ENCODE data around the gene THOC6. TPM values are rescaled to one million over a fixed set of nuclear protein-coding genes. Genes with fewer than 3 reads are reported as not detected.
A peak's percentile ranks its signal among the peaks of the same experiment; 100 is the strongest.

THOC6 gene
- total and polyA plus RNA-seq, 4 donors, result 10.8 to 14.8 (median 11.7) TPM

DNA sequence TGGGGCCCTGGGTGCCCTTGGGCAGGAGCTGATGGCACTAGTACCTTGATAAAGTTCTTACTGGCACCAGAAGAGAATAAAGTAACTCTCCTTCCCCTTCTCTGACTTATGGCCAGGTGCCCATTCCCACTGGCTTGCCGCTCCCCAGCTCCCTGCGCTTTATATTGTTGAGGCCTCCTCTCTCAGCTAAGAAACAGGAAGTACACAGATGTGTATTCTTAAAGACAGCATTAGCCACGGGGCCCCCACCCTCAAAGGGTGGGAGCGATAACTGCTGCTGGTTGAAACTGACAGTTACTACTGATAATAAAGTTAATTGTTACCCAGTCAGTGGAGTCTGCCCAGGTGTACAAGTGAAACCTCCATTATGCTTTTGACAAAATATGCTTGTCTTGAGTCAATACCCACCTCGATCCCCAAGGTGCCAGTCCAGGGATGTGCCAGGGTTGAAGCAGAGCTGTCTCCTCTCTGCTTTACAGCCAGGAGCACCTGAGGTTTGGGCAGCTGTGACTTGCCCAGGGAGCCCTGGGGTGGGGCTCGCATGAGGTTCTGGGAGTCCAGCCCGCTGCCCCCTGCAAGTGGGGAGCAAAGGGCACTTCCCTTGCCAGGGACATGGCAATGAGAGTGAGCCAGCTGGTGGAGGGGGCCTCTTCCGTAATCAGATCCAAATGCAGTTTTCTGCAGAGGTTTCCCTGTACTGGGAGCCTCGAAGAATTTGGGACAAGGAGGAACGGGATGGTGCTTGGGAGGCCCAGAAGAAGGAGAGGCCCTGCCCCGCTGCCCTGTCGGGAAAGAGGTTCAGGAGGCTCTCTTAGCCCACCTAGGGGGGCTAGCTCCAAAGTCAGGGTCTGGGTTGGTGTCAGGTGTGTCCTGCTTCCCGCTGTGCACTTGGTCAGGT, 16.5 kb upstream of the THOC6 start:
- Histone ChIP-seq H3K9me3 (ENCODE audit: control insufficient read depth in 4 of 4, low read length in 3 of 4) (no peaks in the 10 kb centered on the region), H3K36me3 (ENCODE audit: control insufficient read depth in 4 of 4, insufficient read depth in 3 of 4, low read depth in 1 of 4, low read length in 3 of 4) (no peaks in the 10 kb centered on the region), H3K4me3 (ENCODE audit: low read depth in 1 of 3, low read length in 3 of 3) (no peak overlapping the region), H3K27ac (ENCODE audit: low read depth in 1 of 2, low read length in 2 of 2) (peak overlapping the region; percentile 78 to 90), H3K4me1 (ENCODE audit: control insufficient read depth in 4 of 4, insufficient read depth in 4 of 4, low read length in 3 of 4) (peaks cover 15 to 38% (median 26%) of the 10 kb centered on the region in 4 donors), H3K9ac (ENCODE audit: low read depth in 1 of 2, low read length in 2 of 2) (peak overlapping the region in 1 of 2 donors; percentile 37), H3K27me3 (ENCODE audit: control insufficient read depth in 4 of 4, insufficient read depth in 4 of 4, low read length in 3 of 4) (no peaks in the 10 kb centered on the region)
- 31% methylated on average over 13 of the region's 13 CpGs for WGBS
- DNase-seq (ENCODE audit: low spot score), result no peak
- TF ChIP-seq, protein P1, sequence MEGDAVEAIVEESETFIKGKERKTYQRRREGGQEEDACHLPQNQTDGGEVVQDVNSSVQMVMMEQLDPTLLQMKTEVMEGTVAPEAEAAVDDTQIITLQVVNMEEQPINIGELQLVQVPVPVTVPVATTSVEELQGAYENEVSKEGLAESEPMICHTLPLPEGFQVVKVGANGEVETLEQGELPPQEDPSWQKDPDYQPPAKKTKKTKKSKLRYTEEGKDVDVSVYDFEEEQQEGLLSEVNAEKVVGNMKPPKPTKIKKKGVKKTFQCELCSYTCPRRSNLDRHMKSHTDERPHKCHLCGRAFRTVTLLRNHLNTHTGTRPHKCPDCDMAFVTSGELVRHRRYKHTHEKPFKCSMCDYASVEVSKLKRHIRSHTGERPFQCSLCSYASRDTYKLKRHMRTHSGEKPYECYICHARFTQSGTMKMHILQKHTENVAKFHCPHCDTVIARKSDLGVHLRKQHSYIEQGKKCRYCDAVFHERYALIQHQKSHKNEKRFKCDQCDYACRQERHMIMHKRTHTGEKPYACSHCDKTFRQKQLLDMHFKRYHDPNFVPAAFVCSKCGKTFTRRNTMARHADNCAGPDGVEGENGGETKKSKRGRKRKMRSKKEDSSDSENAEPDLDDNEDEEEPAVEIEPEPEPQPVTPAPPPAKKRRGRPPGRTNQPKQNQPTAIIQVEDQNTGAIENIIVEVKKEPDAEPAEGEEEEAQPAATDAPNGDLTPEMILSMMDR (IDR thresholded peaks at IDR 0.05; ENCODE audit: low read depth, low read length, missing input control), result no peak
- TF ChIP-seq JUND (IDR thresholded peaks at IDR 0.05) (peak in 1 of 2 donors; percentile 34), TAF1 (conservative IDR thresholded peaks at IDR 0.05) (no peak), SP1 (IDR thresholded peaks at IDR 0.05) (peak; percentile 87), EGR1 (IDR thresholded peaks at IDR 0.05; ENCODE audit: low read depth in 2 of 2) (peak in 1 of 2 donors; percentile 15), NR2F2 (IDR thresholded peaks at IDR 0.05) (no peak), YY1 (IDR thresholded peaks at IDR 0.05) (peak; percentile 51), RAD21 (IDR thresholded peaks at IDR 0.05) (peak in 1 of 2 donors; percentile 8), HNF4G (IDR thresholded peaks at IDR 0.05) (peak; percentile 55), FOXA1 (IDR thresholded peaks at IDR 0.05) (no peak), GABPA (IDR thresholded peaks at IDR 0.05 in 1 of 2, conservative IDR thresholded peaks at IDR 0.05 in 1 of 2) (peak in 1 of 2 donors; percentile 21), RXRA (IDR thresholded peaks at IDR 0.05) (peak; percentile 58 to 70), HNF4A (conservative IDR thresholded peaks at IDR 0.05) (peak; percentile 87 to 92), FOXA2 (IDR thresholded peaks at IDR 0.05) (no peak)
- TF ChIP-seq, protein P2, sequence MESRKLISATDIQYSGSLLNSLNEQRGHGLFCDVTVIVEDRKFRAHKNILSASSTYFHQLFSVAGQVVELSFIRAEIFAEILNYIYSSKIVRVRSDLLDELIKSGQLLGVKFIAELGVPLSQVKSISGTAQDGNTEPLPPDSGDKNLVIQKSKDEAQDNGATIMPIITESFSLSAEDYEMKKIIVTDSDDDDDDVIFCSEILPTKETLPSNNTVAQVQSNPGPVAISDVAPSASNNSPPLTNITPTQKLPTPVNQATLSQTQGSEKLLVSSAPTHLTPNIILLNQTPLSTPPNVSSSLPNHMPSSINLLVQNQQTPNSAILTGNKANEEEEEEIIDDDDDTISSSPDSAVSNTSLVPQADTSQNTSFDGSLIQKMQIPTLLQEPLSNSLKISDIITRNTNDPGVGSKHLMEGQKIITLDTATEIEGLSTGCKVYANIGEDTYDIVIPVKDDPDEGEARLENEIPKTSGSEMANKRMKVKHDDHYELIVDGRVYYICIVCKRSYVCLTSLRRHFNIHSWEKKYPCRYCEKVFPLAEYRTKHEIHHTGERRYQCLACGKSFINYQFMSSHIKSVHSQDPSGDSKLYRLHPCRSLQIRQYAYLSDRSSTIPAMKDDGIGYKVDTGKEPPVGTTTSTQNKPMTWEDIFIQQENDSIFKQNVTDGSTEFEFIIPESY (IDR thresholded peaks at IDR 0.05), result no peak
- TF ChIP-seq, protein P3, sequence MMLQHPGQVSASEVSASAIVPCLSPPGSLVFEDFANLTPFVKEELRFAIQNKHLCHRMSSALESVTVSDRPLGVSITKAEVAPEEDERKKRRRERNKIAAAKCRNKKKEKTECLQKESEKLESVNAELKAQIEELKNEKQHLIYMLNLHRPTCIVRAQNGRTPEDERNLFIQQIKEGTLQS (IDR thresholded peaks at IDR 0.05), result no peak
- TF ChIP-seq, protein P4, sequence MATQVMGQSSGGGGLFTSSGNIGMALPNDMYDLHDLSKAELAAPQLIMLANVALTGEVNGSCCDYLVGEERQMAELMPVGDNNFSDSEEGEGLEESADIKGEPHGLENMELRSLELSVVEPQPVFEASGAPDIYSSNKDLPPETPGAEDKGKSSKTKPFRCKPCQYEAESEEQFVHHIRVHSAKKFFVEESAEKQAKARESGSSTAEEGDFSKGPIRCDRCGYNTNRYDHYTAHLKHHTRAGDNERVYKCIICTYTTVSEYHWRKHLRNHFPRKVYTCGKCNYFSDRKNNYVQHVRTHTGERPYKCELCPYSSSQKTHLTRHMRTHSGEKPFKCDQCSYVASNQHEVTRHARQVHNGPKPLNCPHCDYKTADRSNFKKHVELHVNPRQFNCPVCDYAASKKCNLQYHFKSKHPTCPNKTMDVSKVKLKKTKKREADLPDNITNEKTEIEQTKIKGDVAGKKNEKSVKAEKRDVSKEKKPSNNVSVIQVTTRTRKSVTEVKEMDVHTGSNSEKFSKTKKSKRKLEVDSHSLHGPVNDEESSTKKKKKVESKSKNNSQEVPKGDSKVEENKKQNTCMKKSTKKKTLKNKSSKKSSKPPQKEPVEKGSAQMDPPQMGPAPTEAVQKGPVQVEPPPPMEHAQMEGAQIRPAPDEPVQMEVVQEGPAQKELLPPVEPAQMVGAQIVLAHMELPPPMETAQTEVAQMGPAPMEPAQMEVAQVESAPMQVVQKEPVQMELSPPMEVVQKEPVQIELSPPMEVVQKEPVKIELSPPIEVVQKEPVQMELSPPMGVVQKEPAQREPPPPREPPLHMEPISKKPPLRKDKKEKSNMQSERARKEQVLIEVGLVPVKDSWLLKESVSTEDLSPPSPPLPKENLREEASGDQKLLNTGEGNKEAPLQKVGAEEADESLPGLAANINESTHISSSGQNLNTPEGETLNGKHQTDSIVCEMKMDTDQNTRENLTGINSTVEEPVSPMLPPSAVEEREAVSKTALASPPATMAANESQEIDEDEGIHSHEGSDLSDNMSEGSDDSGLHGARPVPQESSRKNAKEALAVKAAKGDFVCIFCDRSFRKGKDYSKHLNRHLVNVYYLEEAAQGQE (IDR thresholded peaks at IDR 0.05), result peak; percentile 57
- TF ChIP-seq, protein P5, sequence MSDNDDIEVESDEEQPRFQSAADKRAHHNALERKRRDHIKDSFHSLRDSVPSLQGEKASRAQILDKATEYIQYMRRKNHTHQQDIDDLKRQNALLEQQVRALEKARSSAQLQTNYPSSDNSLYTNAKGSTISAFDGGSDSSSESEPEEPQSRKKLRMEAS (IDR thresholded peaks at IDR 0.05), result peak; percentile 61
